Daoy (cell line): ENCODE results near the gene FBXL7. TPM values are rescaled to one million over a fixed set of nuclear protein-coding genes. Genes with fewer than 3 reads are reported as not detected.
A peak's percentile ranks its signal among the peaks of the same experiment; 100 is the strongest.

ENCODE experiments used
- DNase-seq: peaks from one replicate; pipeline ENCODE4 v3.0.0-alpha.2; 2015; ENCODE audit warnings: low read depth
- total RNA-seq: library from RNA; depleted of rRNA; stranded (reverse); fragments of >200 nt; shearing (Covaris generic); gene quantifications from 2 replicates; pipeline ENCODE4 v1.2.3, GENCODE V29; 2014

Gene FBXL7
- total RNA-seq, 1 experiment from 2014 or later = 3.0 TPM

GRCh38 chr5:15938961-15939360 is 439.0 kb downstream of the FBXL7 start:
- peak; percentile 77 for DNase-seq

GRCh38 chr5:15940905-15941304 is 440.9 kb downstream of the FBXL7 start:
- no peak for DNase-seq

DNA sequence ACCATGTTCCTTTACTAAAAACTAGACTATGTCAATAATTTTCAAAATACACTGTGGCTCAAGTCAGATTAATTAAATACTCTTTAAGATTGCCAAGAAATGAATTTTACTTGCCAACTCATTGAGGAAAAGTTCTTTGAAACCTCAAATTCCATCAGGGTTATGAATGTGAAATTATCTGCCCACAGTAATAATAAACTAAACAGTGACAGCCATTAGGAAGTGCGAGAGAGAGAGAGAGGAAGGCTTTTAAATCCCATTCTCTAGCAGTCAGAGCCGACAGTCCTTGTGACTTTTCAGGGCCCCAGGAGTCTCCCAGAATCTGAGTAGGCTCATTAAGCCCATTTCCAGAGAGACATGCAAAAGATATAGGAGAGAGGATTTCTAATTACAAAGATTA is 443.5 kb downstream of the FBXL7 start:
- DNase-seq = peak; percentile 20

- no peak for DNase-seq
Observed at GRCh38 chr5:15946026-15946425, 446.0 kb downstream of the FBXL7 start.

GRCh38 chr5:15948190-15948589 is 448.2 kb downstream of the FBXL7 start:
- DNase-seq = no peak

- no peak for DNase-seq
Observed at GRCh38 chr5:15951126-15951525, 451.1 kb downstream of the FBXL7 start.

GRCh38 chr5:15951550-15951949 is 451.6 kb downstream of the FBXL7 start:
- no peak for DNase-seq

- DNase-seq = no peak
Observed at GRCh38 chr5:15956622-15957021, 456.6 kb downstream of the FBXL7 start.

GRCh38 chr5:15957124-15957523 is 457.1 kb downstream of the FBXL7 start:
- DNase-seq = no peak

GRCh38 chr5:15959370-15960164 is 459.6 kb downstream of the FBXL7 start:
- no peak for DNase-seq

GRCh38 chr5:15966066-15966640 is 466.2 kb downstream of the FBXL7 start:
- DNase-seq = no peak

GRCh38 chr5:15966651-15967050 is 466.7 kb downstream of the FBXL7 start:
- DNase-seq = no peak

DNA sequence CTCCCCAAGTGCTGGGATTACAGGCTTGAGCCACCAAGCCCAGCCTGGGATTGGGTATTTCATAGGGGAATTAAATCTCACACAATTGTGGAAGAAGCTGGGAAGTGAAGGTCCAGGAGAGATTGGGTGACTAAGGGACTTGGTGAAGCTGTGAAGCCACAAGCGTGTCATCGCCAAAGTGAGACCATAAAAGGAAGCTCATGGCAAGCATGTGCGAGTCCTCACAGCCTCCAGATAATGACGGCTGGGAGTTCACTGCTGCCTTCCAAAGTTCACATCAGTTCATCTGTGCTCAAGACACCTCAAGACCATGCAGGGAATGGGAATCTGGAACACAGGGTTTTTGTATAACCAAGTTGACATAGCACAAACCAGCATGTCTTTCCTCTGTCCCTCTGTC is 469.0 kb downstream of the FBXL7 start:
- DNase-seq = no peak

DNA sequence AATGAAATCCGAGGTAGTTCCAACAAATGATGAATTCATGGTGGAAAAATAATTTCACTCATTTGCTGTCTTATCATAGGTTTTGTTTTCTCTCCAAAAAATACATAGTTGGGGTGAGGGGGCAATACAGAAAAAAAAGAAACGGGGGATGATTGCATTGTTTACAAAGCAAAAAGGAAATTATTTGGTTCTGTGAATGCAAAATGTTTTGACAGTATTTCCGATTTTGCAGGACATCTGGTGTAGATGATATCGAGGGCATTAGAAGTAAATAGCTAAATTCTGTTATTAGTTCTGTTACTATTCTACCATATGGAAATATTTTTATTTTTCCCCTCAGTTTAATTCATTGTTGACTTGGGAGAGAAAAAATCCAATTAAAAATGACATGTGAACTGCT is 477.9 kb downstream of the FBXL7 start:
- no peak for DNase-seq

DNA sequence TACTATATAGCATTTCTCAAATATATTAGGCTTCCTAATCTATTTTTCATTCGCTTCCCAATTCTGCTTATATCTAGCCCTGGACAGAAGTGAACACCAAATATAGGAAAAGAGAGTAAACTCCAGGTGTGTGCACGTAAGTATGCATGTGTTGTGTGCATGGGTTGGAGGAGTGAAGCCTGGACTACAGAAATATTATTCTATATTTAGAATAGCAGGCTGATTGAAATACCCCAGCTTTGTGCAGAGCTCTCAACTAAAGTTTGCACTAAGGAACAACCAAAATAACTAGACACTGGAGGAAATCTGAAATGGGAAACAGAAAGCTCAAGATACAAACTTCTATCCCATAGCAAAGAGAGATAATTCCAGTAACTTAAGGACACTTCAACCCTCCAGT is 480.9 kb downstream of the FBXL7 start:
- DNase-seq = no peak

- no peak for DNase-seq
Observed at GRCh38 chr5:15983392-15983791, 483.4 kb downstream of the FBXL7 start.
